HepG2 (cell line): Measurements from ENCODE around the gene RXFP1. TPM values are rescaled to one million over a fixed set of nuclear protein-coding genes. Genes with fewer than 3 reads are reported as not detected.

Experiments used
- ARID4A ChIP-seq: sonication (generic); formaldehyde crosslinking; IDR thresholded peaks from 2 replicates; pipeline ENCODE4 v1.5.0; 2020; ENCODE audit warnings: mild to moderate bottlenecking, missing genetic modification reagents, borderline replicate concordance
- DR1 ChIP-seq: sonication (generic); formaldehyde crosslinking; IDR thresholded peaks from 2 replicates; pipeline ENCODE4 v1.8.0; 2021; ENCODE audit warnings: mild to moderate bottlenecking, missing genetic modification reagents, inconsistent platforms
- E2F2 ChIP-seq: sonication (generic); formaldehyde crosslinking; IDR thresholded peaks from 2 replicates; pipeline ENCODE4 v1.4.0; 2020; ENCODE audit warnings: missing genetic modification reagents, borderline replicate concordance
- HDAC1 ChIP-seq: sonication (generic); formaldehyde crosslinking; IDR thresholded peaks from 2 replicates; pipeline ENCODE4 v1.5.1; 2020; ENCODE audit warnings: mild to moderate bottlenecking, missing genetic modification reagents
- HNRNPL ChIP-seq: fragments of 200-400 bp; formaldehyde crosslinking; IDR thresholded peaks from 2 replicates; pipeline ENCODE4 v1.6.1; 2017; ENCODE audit warnings: mild to moderate bottlenecking, low read depth, low read length
- KDM3A ChIP-seq: IDR thresholded peaks from 2 replicates; pipeline ENCODE4 v1.6.1; 2018; ENCODE audit warnings: low read depth, missing compliant biosample characterization
- MTERF4 ChIP-seq: sonication (generic); formaldehyde crosslinking; IDR thresholded peaks from 2 replicates; pipeline ENCODE4 v1.8.0; 2023; ENCODE audit warnings: mild to moderate bottlenecking, missing genetic modification reagents
- PCBP1 ChIP-seq: fragments of 200-400 bp; formaldehyde crosslinking; IDR thresholded peaks from 2 replicates; pipeline ENCODE4 v1.6.1; 2017; ENCODE audit warnings: mild to moderate bottlenecking, low read depth, low read length, borderline replicate concordance
- POLR2A ChIP-seq, 2 experiments: IDR thresholded peaks; 2 replicates each; pipeline ENCODE4 v1.6.1; 2011; ENCODE audit warnings: low read depth in 2 of 2, low read length in 2 of 2, mild to moderate bottlenecking in 1 of 2, moderate library complexity in 1 of 2; ENCODE audit not compliant: insufficient read depth in 1 of 2
- SIN3A ChIP-seq: IDR thresholded peaks from 2 replicates; pipeline ENCODE4 v1.6.1; 2011; ENCODE audit warnings: low read depth, mild to moderate bottlenecking, control low read depth, low read length, borderline replicate concordance
- SIN3B ChIP-seq: fragments of 150-350 bp; IDR thresholded peaks from 2 replicates; pipeline ENCODE4 v1.6.1; 2014; ENCODE audit warnings: low read length
- ZFP82 ChIP-seq: sonication (generic); formaldehyde crosslinking; IDR thresholded peaks from 2 replicates; pipeline ENCODE4 v1.5.1; 2020; ENCODE audit warnings: mild to moderate bottlenecking, missing genetic modification reagents, borderline replicate concordance
- ZNF225 ChIP-seq: sonication (generic); formaldehyde crosslinking; IDR thresholded peaks from 2 replicates; pipeline ENCODE4 v1.4.0; 2020; ENCODE audit warnings: mild to moderate bottlenecking, missing genetic modification reagents
- ZNF280B ChIP-seq: sonication (generic); formaldehyde crosslinking; IDR thresholded peaks from 2 replicates; pipeline ENCODE4 v1.5.0; 2020; ENCODE audit warnings: missing genetic modification reagents, mild to moderate bottlenecking, borderline replicate concordance
- ZNF329 ChIP-seq: sonication (generic); formaldehyde crosslinking; IDR thresholded peaks from 2 replicates; pipeline ENCODE4 v1.9.0; 2021; ENCODE audit warnings: low read depth, mild to moderate bottlenecking, missing genetic modification reagents
- ZNF343 ChIP-seq: sonication (generic); formaldehyde crosslinking; IDR thresholded peaks from 2 replicates; pipeline ENCODE4 v1.4.0; 2020; ENCODE audit warnings: mild to moderate bottlenecking, missing genetic modification reagents
- ZNF44 ChIP-seq: sonication (generic); formaldehyde crosslinking; IDR thresholded peaks from 2 replicates; pipeline ENCODE4 v1.5.1; 2020; ENCODE audit warnings: mild to moderate bottlenecking, missing genetic modification reagents
- ZNF558 ChIP-seq: sonication (generic); formaldehyde crosslinking; IDR thresholded peaks from 2 replicates; pipeline ENCODE4 v1.9.0; 2022; ENCODE audit warnings: mild to moderate bottlenecking, missing genetic modification reagents, borderline replicate concordance
- ZNF674 ChIP-seq: sonication (generic); formaldehyde crosslinking; IDR thresholded peaks from 2 replicates; pipeline ENCODE4 v1.5.0; 2020; ENCODE audit warnings: low read depth, mild to moderate bottlenecking, missing genetic modification reagents
- ZNF704 ChIP-seq: sonication (generic); formaldehyde crosslinking; IDR thresholded peaks from 2 replicates; pipeline ENCODE4 v1.8.1; 2023; ENCODE audit warnings: mild to moderate bottlenecking, inconsistent platforms, moderate library complexity, missing genetic modification reagents, borderline replicate concordance
- ZNF772 ChIP-seq: sonication (generic); formaldehyde crosslinking; IDR thresholded peaks from 2 replicates; pipeline ENCODE4 v1.5.0; 2020; ENCODE audit warnings: mild to moderate bottlenecking, missing genetic modification reagents
- polyA plus RNA-seq, 8 experiments: library from polyadenylated mRNA; depleted of rRNA in 3 of 8; stranded (reverse) in 7 of 8; unstranded in 1 of 8; fragments of >200 nt; fragmentation: Illumina TruSeq in 4 of 8; extraction: Trizol in 4 of 8; gene quantifications; 2 replicates each; pipeline versions ENCODE4 v1.2.1 to v1.2.3, GENCODE V29; 2011 to 2016; ENCODE audit warnings: low read depth in 4 of 8, missing spikeins in 1 of 8, mixed read lengths in 1 of 8; ENCODE audit not compliant: insufficient read depth in 1 of 8
- total RNA-seq, 5 experiments: library from RNA; depleted of rRNA; stranded (reverse); fragments of >200 nt; fragmentation: Illumina TruSeq; extraction: Trizol; gene quantifications; 2 replicates each; pipeline ENCODE4 v1.2.3, GENCODE V29; 2016; ENCODE audit warnings: low read depth in 1 of 5

Gene RXFP1
- total and polyA plus RNA-seq, 2 of the 13 experiments (the other 11 are each of a cell fraction or from before 2014, with no cell fraction given), result not detected

GRCh38 chr4:158671665-158671914 lies 149.9 kb downstream of the RXFP1 start, which contains the start of gene C4orf46 (continued):
- 0 out of 2 replicates have a peak, but pooled peaks have one; percentile 40 for TF ChIP-seq ZNF772 (CRISPR knock-in tag)
- TF ChIP-seq ZNF44 (CRISPR knock-in tag), result 0 out of 2 replicates have a peak, but pooled peaks have one; percentile 4
- peak; percentile 57; the same call in 1 of the 2 replicates for TF ChIP-seq E2F2 (CRISPR knock-in tag)
- no peak for TF ChIP-seq ZNF329 (CRISPR knock-in tag)
- TF ChIP-seq HNRNPL, result 0 out of 2 replicates have a peak, but pooled peaks have one; percentile 14
- TF ChIP-seq KDM3A, result no peak
- TF ChIP-seq ZNF558 (CRISPR knock-in tag), result peak; percentile 78; the same call in 1 of the 2 replicates
- 0 out of 2 replicates have a peak, but pooled peaks have one; percentile 15 for TF ChIP-seq MTERF4
- peak; percentile 47 to 55; a peak in 3 of 4 replicates for TF ChIP-seq POLR2A (IDR thresholded peaks at IDR 0.05; ENCODE audit: insufficient read depth in 1 of 2, low read depth in 2 of 2, low read length in 2 of 2)
- no peak for TF ChIP-seq PCBP1
- peak; percentile 95; the same call in 1 of the 2 replicates for TF ChIP-seq SIN3A
- no peak for TF ChIP-seq DR1
- TF ChIP-seq ZNF343, result peak; percentile 54; the same call in 1 of the 2 replicates
- TF ChIP-seq HDAC1 (CRISPR knock-in tag), result peak; percentile 52; the same call in 1 of the 2 replicates
- peak; percentile 71; the same call in 1 of the 2 replicates for TF ChIP-seq ARID4A
- TF ChIP-seq ZNF704, result 0 out of 2 replicates have a peak, but pooled peaks have one; percentile 60
- TF ChIP-seq ZNF225 (CRISPR knock-in tag), result 0 out of 2 replicates have a peak, but pooled peaks have one; percentile 3
- peak; percentile 73; the same call in 1 of the 2 replicates for TF ChIP-seq SIN3B
- TF ChIP-seq ZNF674, result 0 out of 2 replicates have a peak, but pooled peaks have one; percentile 23
- TF ChIP-seq ZFP82, result 0 out of 2 replicates have a peak, but pooled peaks have one; percentile 2
- TF ChIP-seq ZNF280B (CRISPR knock-in tag), result 0 out of 2 replicates have a peak, but pooled peaks have one; percentile 14
